Stimulated activated CD8-positive, alpha-beta memory T cell treated with anti-CD3 and anti-CD28 coated beads, Interleukin-4, amount 100 ng/mL, for 1 hour (primary cell): ENCODE results near the gene ABCC11.

Experiments used
- DNase-seq, 2 donors: peaks; one replicate each; pipeline ENCODE4 v3.0.0-alpha.2; 2020; ENCODE audit warnings: low read depth in 2 of 2, low spot score in 1 of 2

The ABCC11 gene

DNA sequence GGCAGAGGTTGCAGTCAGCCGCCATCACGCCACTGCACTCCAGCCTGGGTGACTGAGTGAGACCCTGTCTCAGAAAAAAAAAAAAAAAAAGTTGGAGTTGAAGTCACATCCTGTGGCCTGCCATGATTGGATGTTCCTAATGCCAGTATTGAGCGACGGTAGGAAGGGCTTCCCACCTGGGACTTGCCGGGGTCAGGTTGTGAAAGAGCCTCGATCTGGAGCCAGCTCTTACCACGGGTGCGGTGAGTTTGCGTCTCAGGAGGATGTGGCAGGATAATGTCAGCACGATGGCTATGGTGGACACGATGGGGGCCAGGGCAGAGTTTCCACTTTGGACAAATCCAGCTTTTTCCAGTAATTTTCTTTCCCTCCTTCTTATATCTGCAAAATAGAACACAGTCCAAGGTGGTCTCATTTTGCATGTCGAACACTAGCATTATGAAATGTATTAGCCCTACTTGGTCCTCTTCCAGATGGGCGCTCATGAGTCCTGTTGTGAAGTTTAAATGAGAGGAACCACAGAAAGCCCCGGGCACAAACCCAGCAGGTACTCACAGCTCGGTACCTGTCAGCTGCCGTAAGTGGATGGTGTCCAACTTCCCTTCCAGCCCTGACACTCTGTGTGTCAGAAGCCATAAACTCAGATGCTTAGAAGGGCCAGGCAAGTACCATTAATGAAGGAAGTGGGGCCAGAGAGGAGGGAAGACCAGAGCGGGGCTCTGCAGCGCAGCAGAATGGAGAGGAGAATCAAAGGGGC is 113.7 kb downstream of the ABCC11 start:
- DNase-seq: no peak

DNA sequence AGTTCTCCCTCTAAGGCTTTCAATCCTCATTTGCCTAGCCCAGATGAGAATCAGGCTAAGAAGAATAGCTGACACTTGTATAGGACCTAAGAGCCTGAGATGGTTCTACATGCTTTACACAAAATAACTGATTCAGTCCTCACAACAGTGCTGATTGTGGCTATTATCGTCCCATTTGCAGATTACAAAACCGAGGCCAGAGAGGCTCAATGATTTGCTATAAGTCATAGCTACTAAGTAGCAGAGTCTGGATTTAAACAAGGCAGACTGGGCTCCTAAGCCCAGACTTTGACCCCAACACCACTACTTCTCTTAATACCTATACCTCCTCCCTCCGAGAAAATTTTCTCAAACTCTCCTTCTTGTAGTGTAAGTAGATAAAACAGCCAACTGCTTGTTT is 114.6 kb downstream of the ABCC11 start:
- DNase-seq: no peak

DNA sequence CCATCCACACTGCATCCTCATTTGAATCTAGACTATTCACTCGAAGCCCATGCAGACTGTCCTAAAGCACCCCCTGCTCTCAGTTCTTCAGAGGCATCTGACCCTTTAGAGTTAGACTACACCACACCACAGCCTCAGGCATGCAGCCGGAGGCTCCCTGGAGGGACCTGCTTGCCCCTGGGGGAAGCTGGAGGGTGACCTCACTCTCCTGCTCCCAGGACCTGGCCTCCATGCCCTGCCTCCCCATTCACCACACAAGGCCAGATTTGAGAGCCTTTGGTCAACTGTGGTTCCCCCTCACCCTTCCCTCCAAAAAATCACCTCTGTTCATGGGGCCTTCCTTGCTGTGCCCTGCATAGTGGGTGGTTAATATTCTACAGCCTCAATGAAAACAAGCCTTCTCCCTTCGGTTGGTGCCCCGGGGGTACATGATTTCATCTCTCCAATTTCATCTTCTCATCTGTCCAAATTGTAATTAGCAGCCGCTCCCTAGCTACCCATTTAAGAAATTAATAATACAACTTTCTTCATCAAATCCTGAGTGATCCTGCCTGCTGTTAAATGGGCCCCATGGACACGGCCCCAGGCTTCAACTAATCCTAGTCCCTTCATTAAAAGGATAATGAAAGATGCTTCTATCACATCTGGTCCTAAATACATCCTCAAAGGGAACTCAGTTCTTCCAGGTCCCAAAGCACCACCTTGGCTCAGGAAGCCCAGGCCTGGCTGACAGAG is 116.0 kb downstream of the ABCC11 start:
- no peak for DNase-seq

DNA sequence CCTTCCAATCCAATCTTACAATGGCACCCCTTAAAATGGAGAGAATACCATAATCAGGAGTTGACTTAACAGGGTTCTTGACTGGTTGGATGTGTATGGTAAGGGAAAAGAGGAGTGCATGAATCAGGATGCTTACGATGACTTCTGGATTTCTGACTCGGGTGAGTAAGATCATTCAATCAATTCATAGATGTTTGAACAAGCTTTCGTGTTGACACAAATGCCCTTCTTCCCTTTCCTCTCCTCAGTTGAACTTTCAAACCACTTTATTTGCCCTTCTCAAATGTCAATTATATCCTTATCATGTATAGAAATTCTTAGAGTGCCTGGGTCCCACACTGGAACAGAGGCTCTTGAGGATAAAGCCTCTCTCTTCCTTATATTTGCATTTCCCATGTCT is 117.4 kb downstream of the ABCC11 start:
- no peak for DNase-seq

DNA sequence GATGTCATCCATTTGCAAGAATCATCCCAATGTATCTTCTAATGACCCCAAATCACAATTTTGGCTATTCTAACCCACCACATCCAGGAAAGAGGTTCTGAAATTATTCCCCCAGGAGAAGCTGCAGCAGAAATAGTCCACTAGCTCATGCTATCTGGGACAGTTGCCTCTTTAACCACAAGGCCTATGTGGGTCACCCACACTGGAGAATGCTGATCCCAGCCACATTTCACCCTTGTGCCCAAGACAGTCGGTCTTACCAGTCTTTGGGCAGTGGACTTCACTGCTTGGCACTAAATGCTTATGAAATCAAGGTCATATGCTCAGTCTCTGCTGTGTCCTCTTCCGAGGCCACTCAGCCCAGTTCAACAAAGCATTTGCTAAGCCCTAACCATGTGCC is 118.6 kb downstream of the ABCC11 start:
- no peak for DNase-seq

DNA sequence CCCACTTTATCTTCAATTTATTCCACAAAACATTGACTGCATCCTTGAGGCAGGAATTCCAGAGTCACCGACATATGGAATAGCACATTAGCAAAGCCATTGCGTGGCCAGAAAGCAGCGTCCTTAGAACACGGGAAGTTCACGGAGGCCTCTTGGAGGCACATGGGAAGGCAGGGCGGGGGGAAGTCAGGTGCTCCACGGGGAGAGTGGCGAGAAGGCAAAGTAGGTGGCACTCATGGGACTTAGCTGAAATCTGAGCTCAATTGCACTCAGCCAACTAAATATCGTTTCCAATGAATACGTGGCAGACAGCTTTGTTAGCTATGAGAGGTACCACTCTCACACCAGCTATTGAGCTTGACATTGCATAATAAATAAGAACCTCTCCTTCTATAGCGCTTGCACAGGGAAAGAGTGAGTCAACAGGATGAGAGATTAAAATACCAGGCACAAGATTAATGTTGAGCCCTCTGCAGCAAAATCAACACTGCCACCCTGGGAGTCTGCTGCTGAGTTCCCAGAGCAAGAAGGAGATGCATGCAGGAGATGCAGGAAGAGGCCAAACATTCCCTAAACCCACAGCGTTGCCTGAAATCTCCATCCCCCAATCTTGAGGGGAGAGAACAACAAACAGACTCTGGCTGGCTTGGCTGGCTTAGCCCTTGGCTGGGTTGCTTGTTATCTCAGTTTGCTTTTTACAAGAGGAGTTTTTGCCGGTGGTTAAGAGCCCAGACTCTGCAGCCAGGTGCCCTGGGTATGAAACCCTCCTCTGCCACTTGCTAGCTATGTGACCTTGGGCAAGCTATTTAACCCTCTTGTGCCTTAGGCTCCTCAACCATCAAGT is 120.3 kb downstream of the ABCC11 start:
- no peak for DNase-seq

DNA sequence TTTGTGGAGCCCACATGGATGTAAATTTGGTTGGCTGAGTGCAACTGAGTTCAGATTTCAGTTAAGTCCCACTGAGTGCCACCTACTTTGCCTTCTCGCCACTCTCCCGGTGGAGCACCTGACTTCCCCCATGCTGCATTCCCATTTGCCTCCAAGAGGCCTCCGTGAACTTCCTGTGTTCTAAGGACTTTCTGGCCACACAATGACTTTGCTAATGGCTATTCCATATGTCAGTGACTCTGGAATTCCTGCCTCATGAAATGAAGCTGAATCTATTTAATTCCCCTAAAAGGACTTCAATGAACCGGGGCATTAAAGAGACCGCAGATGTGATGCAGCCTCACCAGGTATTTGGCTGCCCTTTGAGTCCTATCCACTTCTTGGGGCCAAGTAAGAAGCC is 121.5 kb downstream of the ABCC11 start:
- no peak for DNase-seq

DNA sequence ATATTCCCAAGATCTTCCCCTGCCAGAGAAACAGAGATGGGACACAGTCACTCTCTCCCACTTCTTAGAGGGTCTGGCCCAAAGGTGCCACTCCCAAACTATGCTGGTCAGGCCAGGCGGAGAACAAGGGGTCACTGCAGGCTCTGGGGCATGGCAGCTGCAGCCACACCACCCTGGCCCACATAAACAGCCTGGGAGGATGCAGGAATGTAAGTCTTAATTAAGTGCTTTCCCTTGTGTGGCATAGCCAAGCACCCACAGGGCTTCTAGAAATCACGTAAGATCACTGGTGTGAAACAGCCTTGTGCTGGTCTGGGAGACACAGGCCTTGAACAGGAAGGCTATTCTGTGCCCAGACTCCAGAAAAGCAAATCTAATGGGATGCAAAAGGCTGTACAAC is 123.1 kb downstream of the ABCC11 start:
- DNase-seq: no peak

DNA sequence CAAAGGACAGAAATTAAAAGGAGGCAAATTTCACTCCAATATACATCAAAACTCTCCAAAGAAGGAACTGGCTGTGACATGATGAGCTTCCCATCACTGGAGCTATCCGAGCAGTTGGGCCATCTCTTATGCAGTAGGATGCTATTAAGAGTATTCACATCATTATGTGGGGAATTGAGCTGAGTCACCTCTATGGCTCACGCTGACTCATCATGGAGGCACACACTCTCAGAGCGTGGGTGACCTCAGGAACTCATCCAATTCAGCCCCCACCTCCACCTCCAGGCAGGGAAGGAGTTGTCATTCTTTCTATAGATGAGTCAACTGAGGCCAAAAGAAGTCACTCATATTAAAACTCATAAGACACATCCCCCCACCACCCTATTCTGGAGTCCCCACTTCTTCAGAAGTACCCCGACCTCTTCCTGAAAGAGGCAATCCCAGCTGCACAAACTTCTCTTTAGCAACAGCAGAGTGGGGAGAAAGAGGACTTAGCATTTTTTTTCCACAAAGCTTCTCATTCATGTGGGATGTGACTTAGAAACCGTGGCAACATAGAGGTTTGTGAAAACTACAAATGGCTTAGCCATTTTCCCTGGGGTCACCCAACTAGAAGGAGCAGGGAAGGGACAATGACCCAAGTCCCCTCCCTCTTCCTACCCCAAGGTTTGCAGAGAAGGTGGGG is 124.1 kb downstream of the ABCC11 start:
- DNase-seq: no peak

DNA sequence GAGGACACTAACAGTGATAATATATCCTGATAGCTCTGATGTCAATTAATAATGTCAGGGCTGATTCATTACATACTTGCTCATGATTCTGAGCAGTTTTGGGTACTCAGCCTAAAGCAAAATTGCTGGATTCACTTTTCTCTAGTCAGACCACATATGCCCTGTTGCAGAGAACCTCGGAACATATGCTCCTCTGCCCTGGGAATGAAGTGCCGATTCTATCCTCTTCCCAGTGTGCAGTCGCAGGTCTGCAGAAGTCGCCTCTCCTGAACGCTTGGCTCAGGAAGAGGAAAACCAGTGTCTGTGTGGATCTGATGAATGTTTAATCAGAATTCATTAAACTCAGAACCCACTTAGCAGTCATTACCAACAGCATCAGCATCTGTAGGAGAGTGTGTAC is 126.1 kb downstream of the ABCC11 start:
- no peak for DNase-seq

DNA sequence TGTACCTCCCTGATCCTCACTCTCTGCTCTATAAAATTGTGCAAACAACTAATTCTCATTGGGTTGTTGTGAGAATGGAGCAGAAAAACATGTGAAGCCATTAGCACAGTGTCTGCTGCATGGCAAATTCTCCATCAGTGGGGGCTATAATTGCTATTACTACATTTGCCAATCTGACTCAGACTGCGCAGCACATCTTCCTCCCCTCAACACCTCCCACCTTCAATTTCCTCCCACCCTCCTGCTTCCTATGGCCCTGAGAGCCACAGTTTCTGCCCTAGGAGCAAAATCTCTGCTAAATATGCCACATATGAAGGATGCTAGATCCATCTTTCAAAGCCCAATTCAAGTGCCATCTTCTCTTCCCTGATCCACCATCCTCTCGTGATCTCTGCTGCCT is 128.5 kb downstream of the ABCC11 start:
- DNase-seq: no peak

DNA sequence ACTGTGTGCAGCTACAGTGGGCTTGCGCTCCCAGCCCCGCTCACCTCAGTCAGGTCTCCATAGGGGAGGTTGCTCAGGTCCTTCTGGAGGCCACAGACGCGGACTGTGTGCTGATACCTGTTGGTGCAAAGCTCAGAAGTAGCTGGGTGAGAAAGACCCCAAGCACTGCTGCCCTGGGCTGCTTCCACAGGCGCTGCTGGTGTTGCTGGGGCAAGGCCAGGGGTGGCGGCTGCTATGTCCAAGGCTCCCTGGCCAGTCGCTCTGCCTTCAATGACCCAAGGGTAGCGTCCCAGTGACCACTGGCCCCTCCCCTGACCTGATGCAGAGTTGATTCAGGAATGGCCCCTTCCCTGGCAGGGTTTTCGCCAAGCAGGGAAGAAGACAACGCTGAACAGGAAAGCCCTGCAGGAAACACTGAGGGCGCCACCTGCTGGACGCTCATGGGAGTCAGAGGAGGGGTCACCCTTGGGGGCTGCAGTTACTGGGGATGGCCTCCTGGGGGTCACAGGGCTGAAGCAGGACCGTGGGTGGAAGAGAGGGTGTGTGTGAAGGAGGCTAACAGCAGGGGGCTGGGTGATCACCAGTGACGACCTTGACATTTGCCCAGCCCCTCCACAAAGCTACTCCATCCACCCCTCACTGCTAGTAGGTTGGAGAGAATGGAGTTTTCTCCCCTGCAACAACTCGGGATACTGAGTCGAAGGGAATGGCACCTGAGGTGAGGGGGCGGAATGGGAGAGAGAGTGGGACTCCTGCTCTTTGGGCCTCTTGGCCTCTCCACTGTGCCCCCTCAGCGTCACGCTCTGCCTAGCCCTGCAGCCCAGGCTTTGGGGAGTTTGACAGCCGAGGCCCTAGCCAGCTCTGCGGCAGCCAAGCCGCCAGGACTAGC is 129.9 kb downstream of the ABCC11 start:
- DNase-seq: peak in 1 of 2 donors; percentile 15
